Activated CD8-positive, alpha-beta T cell treated with anti-CD3 and anti-CD28 coated beads for 36 hours (primary cell): ENCODE data around the gene BEND5. TPM values are rescaled to one million over a fixed set of nuclear protein-coding genes. Genes with fewer than 3 reads are reported as not detected.

Experiments used
- ATAC-seq: fragments of 200-7000 bp; cut with Tn5 transposase; one replicate; pipeline ENCODE4 v1.10.0; 2021; ENCODE audit warnings: mild to moderate bottlenecking, moderate library complexity
- CTCF ChIA-PET: fragments of 350-600 bp; sonication (Branson Sonifier 250); formaldehyde crosslinking; loops from one replicate; lab custom pipeline; 2021; ENCODE audit warnings: antibody characterized with exemption; lab: Charles Lee
- POLR2A ChIA-PET: fragments of 350-600 bp; sonication (Branson Sonifier 250); formaldehyde crosslinking; loops from one replicate; lab custom pipeline; 2021; ENCODE audit warnings: antibody characterized with exemption; lab: Charles Lee
- DNase-seq: peaks from one replicate; pipeline ENCODE4 v3.0.0-alpha.2; 2020
- H3K27ac Mint-ChIP-seq: one replicate; pipeline ENCODE4 v1.8.0; 2021; ENCODE audit warnings: mild to moderate bottlenecking, mixed read lengths
- H3K27me3 Mint-ChIP-seq: one replicate; pipeline ENCODE4 v1.8.0; 2021; ENCODE audit warnings: mixed read lengths
- H3K36me3 Mint-ChIP-seq: one replicate; pipeline ENCODE4 v1.8.0; 2021; ENCODE audit warnings: low read depth, mixed read lengths
- H3K4me1 Mint-ChIP-seq: one replicate; pipeline ENCODE4 v1.8.0; 2021; ENCODE audit warnings: low read depth, mixed read lengths
- H3K4me3 Mint-ChIP-seq: one replicate; pipeline ENCODE4 v1.8.0; 2021; ENCODE audit warnings: mild to moderate bottlenecking, moderate library complexity, mixed read lengths
- H3K9me3 Mint-ChIP-seq: one replicate; pipeline ENCODE4 v1.8.0; 2021; ENCODE audit warnings: mixed read lengths
- CTCF ChIP-seq: fragments of 200-600 bp; IDR thresholded peaks from one replicate; pipeline ENCODE4 v1.8.0; 2022; ENCODE audit warnings: antibody characterized with exemption, mild to moderate bottlenecking
- intact Hi-C: fragments of 100-400 bp; cut with micrococcal nuclease; formaldehyde crosslinking; loops from one replicate; pipeline ENCODE4 v1.10.0; 2022
- total RNA-seq, 2 experiments: library from RNA; stranded (reverse); gene quantifications; one replicate each; pipeline ENCODE4 v1.2.3, GENCODE V29; 2021

The BEND5 gene
- total RNA-seq, 2 experiments from 2014 or later, result 62.6 to 73.6 TPM

GRCh38 chr1:48730164-48730910, 46.4 kb downstream of the BEND5 start:
- ChIA-PET POLR2A (no interaction called here), CTCF (no interaction called here)
- H3K4me3 Mint-ChIP-seq, result no peak overlapping the region
- ATAC-seq, result no peak
- peaks cover 33% of the 10 kb centered on the region for H3K36me3 Mint-ChIP-seq
- DNase-seq, result no peak
- H3K4me1 Mint-ChIP-seq, result peaks cover 19% of the 10 kb centered on the region
- H3K9me3 Mint-ChIP-seq, result no peaks in the 10 kb centered on the region
- H3K27ac Mint-ChIP-seq, result no peak overlapping the region
- intact Hi-C loops, result no loop called here
- TF ChIP-seq CTCF, result no peak
- H3K27me3 Mint-ChIP-seq, result no peaks in the 10 kb centered on the region

GRCh38 chr1:48728584-48728983, 48.1 kb downstream of the BEND5 start:
- intact Hi-C loops, result no loop called here
- no peak overlapping the region for H3K27ac Mint-ChIP-seq
- ATAC-seq (no peak), DNase-seq (no peak)
- no peak overlapping the region for H3K4me3 Mint-ChIP-seq
- POLR2A ChIA-PET, result no interaction called here
- no peak for TF ChIP-seq CTCF
- H3K4me1 Mint-ChIP-seq, result peaks cover 19% of the 10 kb centered on the region
- CTCF ChIA-PET, result no interaction called here
- no peaks in the 10 kb centered on the region for H3K27me3 Mint-ChIP-seq
- H3K36me3 Mint-ChIP-seq, result peaks cover 23% of the 10 kb centered on the region
- no peaks in the 10 kb centered on the region for H3K9me3 Mint-ChIP-seq

DNA sequence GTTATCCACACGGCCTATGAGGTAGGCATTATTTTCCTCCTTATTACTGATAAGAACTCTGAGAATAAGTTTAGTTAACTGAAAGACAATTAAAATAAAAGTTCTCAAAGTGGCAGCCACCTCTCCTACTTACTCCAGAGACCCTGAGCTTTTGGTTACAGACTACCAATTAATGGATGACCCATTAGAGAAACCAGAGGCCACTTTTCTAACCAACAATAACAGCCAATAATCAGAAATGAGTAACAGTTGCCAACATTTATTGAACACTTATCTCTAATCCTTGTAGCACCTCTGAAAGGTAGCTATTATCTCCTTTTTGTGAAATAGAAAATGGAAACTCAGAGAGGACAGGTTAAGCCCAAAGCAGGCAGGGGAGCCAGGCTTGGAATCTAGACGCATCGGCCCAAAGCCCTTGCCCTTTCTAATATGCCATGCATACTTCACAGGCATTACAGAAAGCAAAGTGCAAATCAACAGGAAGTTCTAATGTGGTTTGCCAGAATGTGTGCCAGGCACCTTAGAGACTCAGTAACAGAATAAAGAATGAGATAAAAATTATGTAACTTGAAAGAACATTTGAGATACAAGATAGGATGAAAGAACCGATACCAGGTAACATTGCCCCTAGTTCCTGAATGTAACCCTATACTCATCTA, 50.0 kb downstream of the BEND5 start:
- DNase-seq, result no peak
- intact Hi-C loops, result no loop called here
- Mint-ChIP-seq H3K27ac (no peak overlapping the region), H3K4me3 (no peak overlapping the region), H3K36me3 (peaks cover 23% of the 10 kb centered on the region), H3K27me3 (no peaks in the 10 kb centered on the region), H3K4me1 (peaks cover 19% of the 10 kb centered on the region), H3K9me3 (no peaks in the 10 kb centered on the region)
- no peak for ATAC-seq
- ChIA-PET CTCF (interaction anchor here (1.1 to 1.5 kb wide), 3 partner anchors 30 to 91 kb away, joined by 3 to 4 read pairs (median 3); no protein-coding TSS in a partner anchor), POLR2A (interaction anchor here (0.8 kb wide), 1 partner anchor 11 kb away, joined by 4 read pairs; no protein-coding TSS in a partner anchor)
- TF ChIP-seq CTCF, result no peak

- Mint-ChIP-seq H3K27me3 (no peaks in the 10 kb centered on the region), H3K36me3 (peaks cover 23% of the 10 kb centered on the region), H3K4me1 (peaks cover 19% of the 10 kb centered on the region), H3K4me3 (no peak overlapping the region), H3K27ac (no peak overlapping the region), H3K9me3 (no peaks in the 10 kb centered on the region)
- intact Hi-C loops, result no loop called here
- POLR2A ChIA-PET, result interaction anchor here (0.8 kb wide), 1 partner anchor 10 kb away, joined by 4 read pairs; no protein-coding TSS in a partner anchor
- no peak for TF ChIP-seq CTCF
- CTCF ChIA-PET, result interaction anchor here (1.1 to 1.5 kb wide), 3 partner anchors 29 to 92 kb away, joined by 3 to 4 read pairs (median 3); no protein-coding TSS in a partner anchor
- DNase-seq (no peak), ATAC-seq (no peak)
These were observed 50.6 kb downstream of the BEND5 start for GRCh38 chr1:48726139-48726538.
